GM03348 (cell line): ENCODE measurements around the gene RGS12.

Source experiments
- DNase-seq: peaks from one replicate; pipeline ENCODE4 v3.0.0; 2012; ENCODE audit warnings: low spot score

The RGS12 gene

DNA sequence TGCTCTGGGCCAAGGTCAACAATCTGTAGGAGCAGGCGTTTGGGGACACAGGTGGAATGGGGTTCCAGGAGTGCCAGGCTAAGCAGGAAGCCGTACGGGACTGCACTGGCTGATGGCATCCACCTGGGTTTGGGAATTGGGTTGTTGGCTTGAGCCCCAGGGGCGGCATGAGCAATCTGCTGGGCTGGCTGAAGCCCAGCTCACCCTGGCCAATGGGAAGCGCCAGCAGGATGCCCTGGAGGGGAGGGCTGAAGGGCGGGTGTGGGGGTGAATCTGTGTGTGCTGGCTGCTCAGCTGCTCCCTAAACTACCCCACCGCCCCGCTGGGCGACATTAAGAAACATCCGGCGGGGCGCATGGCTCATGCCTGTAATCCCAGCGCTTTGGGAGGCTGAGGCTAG, 8.9 kb upstream of the RGS12 start:
- no peak for DNase-seq

DNA sequence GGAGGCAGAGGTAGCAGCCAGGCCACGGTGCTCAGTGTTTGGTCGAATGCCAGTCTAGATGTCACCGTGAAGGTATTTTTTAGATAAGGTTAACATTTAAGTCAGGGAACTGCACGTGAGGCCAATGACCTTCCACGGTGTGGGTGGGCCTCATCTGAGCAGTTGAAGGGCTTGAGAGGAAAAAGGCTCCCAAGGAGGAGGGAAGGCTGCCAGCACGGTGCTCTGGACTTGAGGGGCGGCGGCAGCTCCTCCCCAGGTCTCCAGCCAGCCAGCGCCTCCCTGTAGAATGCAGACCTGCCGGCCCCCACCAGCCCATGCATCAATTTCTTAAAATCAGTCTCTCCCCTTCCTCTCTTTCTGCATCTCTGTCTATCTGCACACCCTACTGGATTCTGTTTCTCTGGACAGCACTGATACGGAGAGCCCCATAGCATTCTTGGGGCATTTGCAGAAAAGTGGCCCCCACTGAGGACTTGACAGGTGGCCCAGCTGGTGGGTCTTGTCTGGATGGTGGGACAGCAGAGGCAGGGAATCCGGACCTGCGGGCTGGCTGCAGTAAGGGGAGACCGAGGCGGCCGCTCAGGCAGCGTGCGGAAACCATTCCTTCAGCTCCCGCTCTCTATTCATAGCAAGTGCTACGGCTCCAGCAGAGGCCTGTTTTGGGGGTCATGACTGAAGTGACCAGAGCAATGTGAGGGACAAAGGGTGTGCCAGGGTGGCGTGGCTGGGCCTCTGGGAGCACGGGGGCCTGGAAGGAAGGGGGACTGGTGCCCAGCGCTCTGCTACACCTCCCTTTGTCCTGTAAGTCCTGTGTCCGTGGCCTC, 7.9 kb upstream of the RGS12 start:
- no peak for DNase-seq

DNA sequence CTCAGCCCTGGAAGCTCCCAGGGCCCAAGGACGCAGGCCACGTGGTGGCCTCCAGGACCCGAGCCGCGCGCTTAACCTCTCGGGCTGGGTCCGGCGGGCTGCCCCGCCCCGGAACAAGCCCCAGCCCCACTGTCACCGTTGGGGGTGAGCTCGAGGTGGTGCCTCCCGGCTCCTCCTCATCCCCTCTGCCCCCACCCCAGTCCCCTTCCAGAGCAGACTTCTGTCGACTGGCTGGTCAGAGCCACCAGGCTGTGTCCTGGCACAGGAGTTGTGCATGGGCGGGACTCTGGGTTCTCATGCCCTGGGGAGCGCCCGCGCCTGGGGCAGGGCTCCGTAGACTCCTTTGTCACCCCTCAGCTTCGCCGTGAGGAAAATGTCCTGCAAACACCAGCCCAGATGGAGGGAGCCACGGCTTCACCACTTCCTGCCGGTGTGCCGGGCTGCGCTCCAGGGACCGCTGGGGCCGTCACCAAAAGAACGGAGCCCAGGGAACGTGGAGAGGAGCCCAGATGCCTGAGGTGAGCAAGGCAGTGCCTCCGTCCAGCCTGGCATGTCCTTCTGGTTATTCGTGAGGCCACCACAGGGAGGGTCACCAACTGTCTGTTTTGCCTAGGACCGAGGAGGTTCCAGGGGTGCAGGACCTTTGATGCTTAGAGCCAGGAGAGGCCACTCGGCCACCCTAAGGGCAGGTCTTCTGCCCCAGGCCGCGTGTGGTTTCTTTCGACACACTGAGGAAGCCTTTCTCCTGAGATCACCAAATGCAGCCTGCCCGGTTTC, 7.1 kb upstream of the RGS12 start:
- peak; percentile 79 for DNase-seq

DNA sequence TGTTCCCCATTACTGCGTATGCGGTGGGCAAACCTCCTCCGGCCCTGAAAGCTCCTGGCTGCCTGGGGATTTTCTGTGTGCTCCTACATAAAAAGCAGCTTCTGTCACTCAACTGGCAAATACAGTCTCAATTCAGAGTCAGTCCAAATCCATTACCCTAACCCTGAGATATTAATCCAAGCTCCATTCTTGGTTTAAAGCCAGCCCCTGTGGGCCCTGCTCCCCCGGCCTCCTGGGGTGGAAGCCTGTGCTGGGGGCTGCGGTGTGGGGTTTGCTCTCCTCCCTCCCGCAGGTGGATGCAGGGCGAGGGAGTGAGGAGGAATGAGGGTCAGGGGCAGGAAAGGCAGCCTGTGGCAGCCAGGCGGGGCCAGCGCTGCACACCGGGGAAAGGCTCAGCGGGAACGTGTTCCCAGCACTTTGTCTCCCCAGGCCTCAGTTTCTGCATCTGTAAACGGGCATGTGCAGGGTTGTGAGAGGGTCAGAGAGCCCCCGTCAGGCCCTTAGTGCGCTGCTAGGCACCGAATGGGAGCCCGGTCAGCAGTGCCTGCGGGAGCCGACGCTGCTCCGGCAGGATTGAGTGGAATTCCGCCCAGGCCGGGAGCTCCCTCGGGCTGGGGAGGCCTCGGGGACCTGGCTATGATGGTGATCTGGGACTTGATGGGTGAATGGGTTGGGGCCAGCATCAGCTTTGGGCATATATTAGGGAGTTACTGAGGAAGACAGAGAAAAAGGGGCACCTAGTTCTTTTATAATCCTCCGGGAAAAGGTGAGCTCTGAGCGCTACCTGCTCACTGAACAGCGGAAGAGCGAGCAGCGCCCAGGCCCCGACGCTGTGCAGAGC, 6.3 kb upstream of the RGS12 start:
- no peak for DNase-seq

DNA sequence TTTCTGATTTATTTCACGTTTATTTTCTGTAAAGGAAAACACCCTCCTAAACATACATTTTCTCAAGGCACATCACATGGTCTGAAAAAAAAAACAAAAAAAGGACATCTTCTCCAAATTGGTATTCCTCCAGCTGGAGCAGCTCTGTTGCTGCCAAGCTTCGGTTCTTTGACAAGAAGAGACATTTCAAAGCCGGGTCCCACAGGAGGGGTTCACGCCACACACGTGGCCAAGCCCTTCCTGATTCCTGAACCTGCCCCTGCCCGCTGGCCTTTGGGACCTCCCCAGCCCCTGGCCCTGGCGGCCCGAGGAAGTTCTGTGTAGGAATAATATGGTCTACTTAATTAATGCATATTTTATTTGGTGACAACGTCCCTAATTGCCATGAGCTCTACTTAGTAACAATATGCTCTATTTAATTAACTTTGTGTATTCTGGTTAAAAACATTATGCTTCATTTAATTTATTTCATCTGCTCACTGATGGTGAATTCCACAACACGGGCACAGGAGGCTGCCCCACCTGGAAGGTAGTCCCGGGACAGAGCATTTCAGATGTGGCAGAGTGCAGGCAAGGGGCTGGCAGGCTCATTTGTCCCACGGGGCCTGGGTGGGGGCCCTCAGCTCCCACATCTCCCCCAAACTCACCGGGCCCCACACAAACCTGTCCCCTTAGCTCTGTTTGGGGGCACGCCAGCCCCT, 5.4 kb upstream of the RGS12 start:
- no peak for DNase-seq

DNA sequence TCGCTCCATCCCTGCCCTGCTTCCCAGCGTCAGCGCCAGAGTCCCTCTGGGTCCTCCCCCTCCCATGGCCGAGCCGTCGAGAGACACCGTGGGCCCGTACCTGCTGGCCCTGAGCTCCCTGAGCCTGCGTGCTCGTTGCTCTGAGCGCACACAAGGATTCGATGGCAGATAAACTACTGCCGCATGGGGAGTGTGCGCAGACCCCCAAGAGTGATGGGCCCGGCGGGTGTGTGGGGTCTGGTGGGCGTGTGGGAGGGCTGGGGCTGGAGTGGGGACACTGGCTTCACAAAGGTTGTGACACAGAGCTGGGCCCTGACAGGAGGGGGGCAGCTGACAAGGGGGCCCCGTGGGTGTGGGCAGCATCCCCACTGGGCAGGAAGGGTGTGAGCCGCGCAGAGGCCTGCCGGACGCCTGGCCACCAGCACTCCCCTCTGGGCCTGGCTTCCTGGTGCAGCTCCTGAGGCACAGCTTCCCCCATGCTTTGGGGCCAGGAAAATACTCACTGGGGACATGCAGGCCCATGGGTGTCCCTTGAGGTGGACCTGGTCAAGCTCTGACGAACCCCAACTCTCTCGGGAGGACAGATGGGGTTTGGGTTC, 4.8 kb upstream of the RGS12 start:
- DNase-seq: no peak

GRCh38 chr4:3288571-3289094, 4.2 kb upstream of the RGS12 start:
- DNase-seq: no peak

- DNase-seq: no peak
These were observed 2.3 kb upstream of the RGS12 start for GRCh38 chr4:3290476-3290875.

- DNase-seq: no peak
These were observed 1.9 kb upstream of the RGS12 start for GRCh38 chr4:3290889-3291321.

- DNase-seq: no peak
These were observed 1.3 kb upstream of the RGS12 start for GRCh38 chr4:3291411-3291968.

DNA sequence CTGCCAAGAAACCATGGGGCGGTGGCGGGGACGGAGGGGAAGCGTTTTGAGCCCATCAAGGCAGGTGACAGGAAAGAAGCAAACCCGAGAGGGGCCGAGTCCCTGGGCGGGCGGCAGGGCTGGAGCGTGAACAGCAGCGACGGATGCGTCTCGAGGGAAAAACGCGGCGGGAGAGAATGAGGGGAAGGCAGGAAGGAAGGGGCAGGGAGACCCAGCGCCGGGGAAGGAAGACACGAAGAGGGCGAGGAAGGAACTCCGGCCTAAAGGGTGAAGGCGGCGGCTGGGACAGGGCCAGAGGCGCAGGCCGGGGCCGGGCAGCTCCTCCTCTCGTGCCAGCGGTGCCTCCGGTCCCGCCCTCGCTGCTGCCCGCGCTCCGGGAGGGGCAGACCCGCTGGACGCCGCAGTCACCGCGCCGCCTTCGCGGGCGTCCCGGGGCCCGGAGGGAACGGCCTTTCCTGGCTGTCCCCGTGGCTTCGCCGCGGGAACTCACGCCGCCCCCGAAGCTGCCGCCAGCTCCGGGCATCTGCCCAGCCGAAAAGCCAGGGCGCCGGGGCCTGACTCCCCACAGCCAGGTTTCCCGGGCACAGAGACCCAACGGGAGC, 751 bp upstream of the RGS12 start:
- peak; percentile 89 for DNase-seq

DNA sequence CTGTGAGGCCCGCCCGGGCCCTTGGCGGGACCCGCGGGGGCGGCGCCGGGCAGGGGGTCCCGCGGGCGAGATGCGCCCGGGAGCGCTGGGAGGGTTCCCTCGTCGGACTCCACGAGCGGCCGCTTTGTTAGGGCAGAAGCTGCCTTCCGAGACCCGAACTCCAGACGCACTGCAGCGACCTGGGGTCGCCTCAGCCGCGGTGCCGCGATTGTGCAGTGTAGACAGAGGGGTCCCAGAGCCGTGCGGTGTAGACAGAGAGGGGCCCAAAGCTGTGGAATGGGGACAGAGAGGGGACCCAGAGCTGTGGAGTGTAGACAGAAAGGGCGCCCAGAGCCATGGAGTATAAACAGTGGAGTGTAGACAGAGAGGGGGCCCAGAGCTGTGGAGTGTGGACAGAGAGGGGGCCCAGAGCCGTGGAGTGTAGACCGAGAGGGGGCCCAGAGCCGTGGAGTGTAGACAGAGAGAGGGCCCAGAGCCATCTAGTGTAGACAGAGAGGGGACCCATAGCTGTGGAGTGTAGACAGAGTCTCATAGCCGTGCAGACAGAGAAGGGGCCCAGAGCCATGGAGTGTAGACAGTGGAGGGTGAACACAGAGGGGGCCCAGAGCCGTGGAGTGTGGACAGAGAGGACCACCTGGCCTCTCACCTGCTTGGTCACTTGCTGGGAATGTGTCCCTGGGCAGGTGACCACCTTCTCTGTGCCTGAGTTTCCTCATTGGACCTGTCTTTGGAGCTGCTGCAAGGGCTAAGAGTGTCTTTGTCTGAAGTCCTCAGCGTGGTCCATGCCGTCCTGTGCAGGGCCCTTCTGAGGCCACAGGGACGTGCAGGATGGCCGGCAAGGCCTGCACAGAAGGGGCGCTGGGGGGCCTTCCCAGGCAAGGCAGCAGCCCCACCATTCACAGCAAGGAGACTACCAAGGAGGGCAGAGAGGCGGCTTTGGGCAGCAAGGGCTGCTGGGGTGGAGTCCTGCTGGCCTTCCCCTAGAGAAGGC, 875 bp downstream of the RGS12 start:
- DNase-seq: no peak

- DNase-seq: no peak
These were observed 1.8 kb downstream of the RGS12 start for GRCh38 chr4:3294401-3295241.

DNA sequence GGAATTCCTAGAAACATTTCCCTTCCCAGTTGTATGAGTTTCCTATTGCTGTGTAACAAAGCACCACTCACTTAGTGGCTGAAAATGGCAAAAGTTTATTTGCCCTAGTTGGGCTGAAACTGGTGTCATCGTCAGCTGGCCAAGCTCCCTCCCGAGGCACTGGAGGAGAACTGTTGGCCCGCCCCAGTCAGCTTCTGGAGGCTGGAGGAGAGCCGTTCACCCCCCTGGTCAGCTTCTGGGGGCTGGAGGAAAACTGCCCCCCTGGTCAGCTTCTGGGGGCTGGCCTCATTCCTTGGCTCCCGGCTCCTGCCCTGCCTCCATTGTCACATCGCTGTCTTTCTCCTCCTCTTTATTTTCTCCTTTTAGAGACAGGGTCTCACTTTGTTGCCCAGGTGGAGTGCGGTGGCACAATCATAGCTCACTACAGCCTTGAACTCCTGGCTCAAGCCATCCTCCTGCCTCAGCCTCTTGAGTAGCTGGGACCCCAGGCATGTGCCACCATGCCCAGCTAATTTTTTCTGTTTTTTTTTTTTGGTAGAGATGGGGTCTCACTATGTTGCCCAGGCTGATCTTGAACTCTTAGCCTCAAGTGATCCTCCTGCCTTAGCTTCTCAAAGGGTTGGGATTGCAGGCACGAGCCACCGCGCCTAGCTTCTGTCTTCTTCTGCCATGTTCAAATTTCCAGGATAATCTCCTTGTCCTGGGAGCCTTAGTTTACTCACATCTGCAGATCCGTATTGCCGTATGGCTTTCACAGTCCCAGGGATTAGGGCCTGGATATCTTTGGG, 3.2 kb downstream of the RGS12 start:
- no peak for DNase-seq

DNA sequence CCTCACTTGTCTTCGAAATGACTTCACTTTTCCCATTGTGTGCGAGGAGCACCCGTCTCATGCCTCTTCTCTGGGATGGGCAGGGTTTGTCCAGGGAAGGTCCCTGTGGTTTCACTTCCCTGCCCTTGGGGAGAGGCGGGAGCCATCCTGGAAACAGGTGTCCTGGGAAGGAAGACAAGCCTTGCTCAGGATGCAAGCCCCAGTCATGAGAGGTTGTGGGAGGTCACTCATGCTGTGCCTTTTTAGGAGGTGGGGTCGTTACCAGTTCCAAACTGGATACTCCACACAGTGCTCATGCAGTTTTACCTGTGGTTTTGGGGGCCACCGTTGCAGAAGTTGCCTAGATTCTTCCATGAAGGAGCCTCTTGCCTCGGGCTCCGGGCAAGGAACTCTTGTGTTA, 3.8 kb downstream of the RGS12 start:
- no peak for DNase-seq

- no peak for DNase-seq
These were observed 4.4 kb downstream of the RGS12 start for GRCh38 chr4:3297066-3297859.
